NCI-H82 treated with DMSO at 0.1 percent for 48 hours (cell line): ENCODE measurements around the gene DNAJC8.

Source experiments
- DNase-seq: peaks from one replicate; lab custom pipeline; 2025; ENCODE audit not compliant: unreplicated experiment; lab: John Stamatoyannopoulos, UW

The DNAJC8 gene

GRCh38 chr1:28232558-28233263 is at the start of gene DNAJC8:
TSS of gene DNAJC8 (minus strand) at chr1:28233029. CDS start at chr1:28232998, 31 bp downstream.
- peak; percentile 67 for DNase-seq

GRCh38 chr1:28281608-28282425 is 49.0 kb upstream of the DNAJC8 start:
- no peak for DNase-seq

GRCh38 chr1:28280977-28281381 is 48.1 kb upstream of the DNAJC8 start:
- DNase-seq = no peak

GRCh38 chr1:28280501-28280900 is 47.7 kb upstream of the DNAJC8 start:
- no peak for DNase-seq

- DNase-seq = no peak
Measured at GRCh38 chr1:28279721-28280120, 46.9 kb upstream of the DNAJC8 start.

GRCh38 chr1:28278763-28279162 is 45.9 kb upstream of the DNAJC8 start:
- no peak for DNase-seq

- DNase-seq = no peak
Measured at GRCh38 chr1:28273216-28273860, 40.5 kb upstream of the DNAJC8 start.

- no peak for DNase-seq
Measured at GRCh38 chr1:28272215-28272852, 39.5 kb upstream of the DNAJC8 start.

- DNase-seq = no peak
Measured at GRCh38 chr1:28269529-28269928, 36.7 kb upstream of the DNAJC8 start.

GRCh38 chr1:28267633-28268032 is 34.8 kb upstream of the DNAJC8 start:
- DNase-seq = no peak

- no peak for DNase-seq
Measured at GRCh38 chr1:28266920-28267322, 34.1 kb upstream of the DNAJC8 start.

GRCh38 chr1:28265577-28265976 is 32.7 kb upstream of the DNAJC8 start:
- no peak for DNase-seq

GRCh38 chr1:28264897-28265296 is 32.1 kb upstream of the DNAJC8 start:
- no peak for DNase-seq

GRCh38 chr1:28260803-28261174 is 28.0 kb upstream of the DNAJC8 start:
- no peak for DNase-seq

- peak; percentile 18 for DNase-seq
Measured at GRCh38 chr1:28259934-28260802, 27.3 kb upstream of the DNAJC8 start.

GRCh38 chr1:28259252-28259933 is 26.6 kb upstream of the DNAJC8 start, which contains the start of gene SESN2:
TSS of gene SESN2 (plus strand) at chr1:28259518. CDS start at chr1:28259848, 330 bp downstream.
- peak; percentile 93 for DNase-seq

- no peak for DNase-seq
Measured at GRCh38 chr1:28258628-28259251, 25.9 kb upstream of the DNAJC8 start.

- DNase-seq = no peak
Measured at GRCh38 chr1:28257736-28258135, 24.9 kb upstream of the DNAJC8 start.

- no peak for DNase-seq
Measured at GRCh38 chr1:28256197-28256827, 23.5 kb upstream of the DNAJC8 start.
